Adrenal gland (tissue), 5 donors: ENCODE data around the gene P2RY2.

ENCODE experiments used
- POLR2A ChIP-seq, 2 donors: fragments of 450-650 bp; IDR thresholded peaks; one replicate each; pipeline ENCODE4 v1.6.1; 2017; ENCODE audit warnings: antibody characterized with exemption in 2 of 2, mild to moderate bottlenecking in 2 of 2, moderate library complexity in 1 of 2
- TF ChIP-seq, protein P1 (sequence below), 6 experiments: fragments of 450-650 bp in 4 of 6; fragments of 200-600 bp in 2 of 6; sonication (generic) in 1 of 6; IDR thresholded peaks; 1 replicate in 5 of 6; 2 replicates in 1 of 6; pipeline versions ENCODE4 v1.5.1 to v1.8.0; 2016 to 2021; ENCODE audit warnings: antibody characterized with exemption in 6 of 6, mild to moderate bottlenecking in 2 of 6, moderate library complexity in 1 of 6
- donor health status: DM: no; HTN: no; CAD: no.

GRCh38 chr11:73195191-73196007 lies 22.7 kb upstream of the P2RY2 start:
- TF ChIP-seq, protein P1, sequence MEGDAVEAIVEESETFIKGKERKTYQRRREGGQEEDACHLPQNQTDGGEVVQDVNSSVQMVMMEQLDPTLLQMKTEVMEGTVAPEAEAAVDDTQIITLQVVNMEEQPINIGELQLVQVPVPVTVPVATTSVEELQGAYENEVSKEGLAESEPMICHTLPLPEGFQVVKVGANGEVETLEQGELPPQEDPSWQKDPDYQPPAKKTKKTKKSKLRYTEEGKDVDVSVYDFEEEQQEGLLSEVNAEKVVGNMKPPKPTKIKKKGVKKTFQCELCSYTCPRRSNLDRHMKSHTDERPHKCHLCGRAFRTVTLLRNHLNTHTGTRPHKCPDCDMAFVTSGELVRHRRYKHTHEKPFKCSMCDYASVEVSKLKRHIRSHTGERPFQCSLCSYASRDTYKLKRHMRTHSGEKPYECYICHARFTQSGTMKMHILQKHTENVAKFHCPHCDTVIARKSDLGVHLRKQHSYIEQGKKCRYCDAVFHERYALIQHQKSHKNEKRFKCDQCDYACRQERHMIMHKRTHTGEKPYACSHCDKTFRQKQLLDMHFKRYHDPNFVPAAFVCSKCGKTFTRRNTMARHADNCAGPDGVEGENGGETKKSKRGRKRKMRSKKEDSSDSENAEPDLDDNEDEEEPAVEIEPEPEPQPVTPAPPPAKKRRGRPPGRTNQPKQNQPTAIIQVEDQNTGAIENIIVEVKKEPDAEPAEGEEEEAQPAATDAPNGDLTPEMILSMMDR (IDR thresholded peaks at IDR 0.05) = no peak
- TF ChIP-seq POLR2A (IDR thresholded peaks at IDR 0.05) = no peak
